Esophagus squamous epithelium (tissue), 4 donors: ENCODE data around the gene PHF2.

ENCODE experiments used
- CTCF ChIP-seq, 6 experiments: fragments of 450-650 bp in 4 of 6; fragments of 200-600 bp in 2 of 6; sonication (generic) in 2 of 6; IDR thresholded peaks; one replicate each; pipeline ENCODE4 v1.5.1; 2016 to 2019; ENCODE audit warnings: antibody characterized with exemption in 6 of 6, mild to moderate bottlenecking in 4 of 6, moderate library complexity in 4 of 6
- POLR2A ChIP-seq, 4 donors: fragments of 450-650 bp; IDR thresholded peaks; one replicate each; pipeline ENCODE4 v1.6.1; 2017; ENCODE audit warnings: antibody characterized with exemption in 4 of 4, mild to moderate bottlenecking in 4 of 4, moderate library complexity in 3 of 4

GRCh38 chr9:93650448-93650847, 74.1 kb downstream of the PHF2 start:
- TF ChIP-seq POLR2A (IDR thresholded peaks at IDR 0.05) (no peak), CTCF (IDR thresholded peaks at IDR 0.05) (no peak)
